Peyer's patch (tissue), 4 donors: Measurements from ENCODE around the gene ZNRF3.

Source experiments
- CTCF ChIP-seq, 6 experiments: fragments of 450-650 bp in 4 of 6; fragments of 200-600 bp in 2 of 6; sonication (generic) in 1 of 6; IDR thresholded peaks; one replicate each; pipeline ENCODE4 v1.5.1; 2017 to 2019; ENCODE audit warnings: antibody characterized with exemption in 6 of 6, mild to moderate bottlenecking in 3 of 6, moderate library complexity in 1 of 6
- POLR2A ChIP-seq, 2 donors: fragments of 450-650 bp; IDR thresholded peaks; one replicate each; pipeline ENCODE4 v1.5.1; 2017; ENCODE audit warnings: antibody characterized with exemption in 2 of 2, mild to moderate bottlenecking in 2 of 2, moderate library complexity in 2 of 2

- TF ChIP-seq CTCF (IDR thresholded peaks at IDR 0.05) (no peak), POLR2A (IDR thresholded peaks at IDR 0.05) (no peak)
Measured at GRCh38 chr22:28977060-28977459, 93.7 kb downstream of the ZNRF3 start.
